Measurements from ENCODE around the gene ME3.

DNA sequence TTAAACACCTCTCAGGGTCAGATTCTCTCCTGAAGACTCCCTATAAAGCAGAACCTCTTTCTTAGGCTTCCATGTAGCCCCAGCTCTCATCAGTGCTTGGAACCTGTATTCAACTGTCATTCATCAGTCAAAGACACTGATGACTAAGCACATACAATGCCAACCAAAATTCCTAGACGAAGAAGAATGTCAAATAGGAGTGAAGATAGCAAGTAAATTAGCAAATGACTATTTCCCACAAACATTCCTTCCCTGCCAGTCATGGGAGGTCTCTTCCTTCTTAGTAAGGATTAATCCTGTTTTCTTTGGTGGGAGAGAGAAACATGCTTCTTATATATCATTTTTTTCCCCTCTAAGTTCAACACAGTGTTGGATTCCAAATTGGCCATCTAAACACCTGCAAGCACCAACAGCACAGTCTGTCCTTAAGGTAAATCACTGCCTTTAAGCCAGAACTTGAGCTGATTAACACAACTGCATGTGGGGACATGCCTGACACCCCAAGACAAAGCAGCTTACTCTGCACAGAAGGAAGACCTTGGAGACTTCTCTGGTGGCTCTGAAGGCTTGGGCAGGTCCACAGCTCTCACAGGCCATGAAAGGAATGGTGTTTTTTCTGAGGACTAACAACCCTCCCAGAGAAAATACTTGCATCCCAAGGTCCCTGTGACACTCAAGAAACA, 47.5 kb upstream of the ME3 start:
- no peak for TF ChIP-seq EZH2phosphoT487 (IDR thresholded peaks at IDR 0.05)
- TF ChIP-seq, protein P1, sequence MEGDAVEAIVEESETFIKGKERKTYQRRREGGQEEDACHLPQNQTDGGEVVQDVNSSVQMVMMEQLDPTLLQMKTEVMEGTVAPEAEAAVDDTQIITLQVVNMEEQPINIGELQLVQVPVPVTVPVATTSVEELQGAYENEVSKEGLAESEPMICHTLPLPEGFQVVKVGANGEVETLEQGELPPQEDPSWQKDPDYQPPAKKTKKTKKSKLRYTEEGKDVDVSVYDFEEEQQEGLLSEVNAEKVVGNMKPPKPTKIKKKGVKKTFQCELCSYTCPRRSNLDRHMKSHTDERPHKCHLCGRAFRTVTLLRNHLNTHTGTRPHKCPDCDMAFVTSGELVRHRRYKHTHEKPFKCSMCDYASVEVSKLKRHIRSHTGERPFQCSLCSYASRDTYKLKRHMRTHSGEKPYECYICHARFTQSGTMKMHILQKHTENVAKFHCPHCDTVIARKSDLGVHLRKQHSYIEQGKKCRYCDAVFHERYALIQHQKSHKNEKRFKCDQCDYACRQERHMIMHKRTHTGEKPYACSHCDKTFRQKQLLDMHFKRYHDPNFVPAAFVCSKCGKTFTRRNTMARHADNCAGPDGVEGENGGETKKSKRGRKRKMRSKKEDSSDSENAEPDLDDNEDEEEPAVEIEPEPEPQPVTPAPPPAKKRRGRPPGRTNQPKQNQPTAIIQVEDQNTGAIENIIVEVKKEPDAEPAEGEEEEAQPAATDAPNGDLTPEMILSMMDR (IDR thresholded peaks at IDR 0.05), result no peak

Data from neural progenitor cell (in vitro differentiated cells).